ENCODE measurements around the gene CCDC148.

DNA sequence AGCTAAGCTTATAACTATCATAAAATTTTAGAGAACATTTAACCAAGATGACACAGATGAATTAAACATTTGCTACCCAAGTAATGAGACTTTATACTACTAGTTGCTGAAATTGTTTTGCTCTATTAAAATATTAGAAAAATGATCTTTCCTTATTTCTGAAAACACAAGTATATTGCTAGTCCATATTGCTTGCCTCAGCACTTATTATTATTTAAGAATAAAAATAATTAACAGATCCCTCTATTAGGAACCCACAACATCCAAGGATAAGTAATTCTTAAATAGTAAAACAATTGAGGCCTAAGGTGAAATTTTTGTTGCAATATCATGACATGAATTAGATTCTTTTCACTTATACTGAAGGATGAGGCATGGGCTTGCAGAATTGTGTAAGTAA lies 65.2 kb downstream of the CCDC148 start:
- TF ChIP-seq, protein P1, sequence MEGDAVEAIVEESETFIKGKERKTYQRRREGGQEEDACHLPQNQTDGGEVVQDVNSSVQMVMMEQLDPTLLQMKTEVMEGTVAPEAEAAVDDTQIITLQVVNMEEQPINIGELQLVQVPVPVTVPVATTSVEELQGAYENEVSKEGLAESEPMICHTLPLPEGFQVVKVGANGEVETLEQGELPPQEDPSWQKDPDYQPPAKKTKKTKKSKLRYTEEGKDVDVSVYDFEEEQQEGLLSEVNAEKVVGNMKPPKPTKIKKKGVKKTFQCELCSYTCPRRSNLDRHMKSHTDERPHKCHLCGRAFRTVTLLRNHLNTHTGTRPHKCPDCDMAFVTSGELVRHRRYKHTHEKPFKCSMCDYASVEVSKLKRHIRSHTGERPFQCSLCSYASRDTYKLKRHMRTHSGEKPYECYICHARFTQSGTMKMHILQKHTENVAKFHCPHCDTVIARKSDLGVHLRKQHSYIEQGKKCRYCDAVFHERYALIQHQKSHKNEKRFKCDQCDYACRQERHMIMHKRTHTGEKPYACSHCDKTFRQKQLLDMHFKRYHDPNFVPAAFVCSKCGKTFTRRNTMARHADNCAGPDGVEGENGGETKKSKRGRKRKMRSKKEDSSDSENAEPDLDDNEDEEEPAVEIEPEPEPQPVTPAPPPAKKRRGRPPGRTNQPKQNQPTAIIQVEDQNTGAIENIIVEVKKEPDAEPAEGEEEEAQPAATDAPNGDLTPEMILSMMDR (IDR thresholded peaks at IDR 0.05): no peak
- TF ChIP-seq POLR2A (IDR thresholded peaks at IDR 0.05): no peak

Data from testis (tissue), 2 donors.